ENCODE measurements around the gene PRKAA2. TPM values are rescaled to one million over a fixed set of nuclear protein-coding genes. Genes with fewer than 3 reads are reported as not detected.
"Not testable (repeated sequence)": the region's sequence is repeated elsewhere in the genome, so short reads cannot be mapped to it uniquely, and the experiment has no call there.

PRKAA2 gene
- total RNA-seq (2014; rRNA removed) (3.4 and 4.5 TPM in 2 replicates), Bru-seq, nascent RNA (percentile 77 among the genes with signal in this experiment), BruChase-seq, experiment 1, labeled RNA remaining after a 6-hour chase (percentile 69 among the genes with signal in this experiment), BruChase-seq, experiment 2, labeled RNA remaining after a 2-hour chase (percentile 82 among the genes with signal in this experiment)
- long read RNA-seq, full-length matches to known transcripts = 19 of 47 reads
- long read RNA-seq, partial matches to known transcripts = 5 of 47 reads
- long read RNA-seq, other reads (novel, unspliced or antisense) = 23 of 47 reads

GRCh38 chr1:56644919-56645676 is at the start of gene PRKAA2:
Gene PRKAA2 (plus strand): TSS chr1:56645314. CDS start chr1:56645388, 74 bp downstream.
- H3K36me3 ChIP-seq (ENCODE audit: low read depth, low read length) = no peaks in the 10 kb centered on the region
- ATAC-seq (peak; percentile 69), DNase-seq (peak; percentile 52)
- peak within 1 kb of the TSS; percentile 75 for H3K9ac ChIP-seq (ENCODE audit: low read length)
- intact Hi-C loops (cut with micrococcal nuclease) = loop anchor here (2.0 to 10.0 kb wide), 4 partner anchors 18 to 1430 kb away; partner anchors contain the start of gene USP24
- no peaks in the 10 kb centered on the region for H3K9me2 ChIP-seq (replicated peaks; ENCODE audit: low read length)
- H3K27ac ChIP-seq (ENCODE audit: low read length) = peak within 1 kb of the TSS; percentile 32
- H3K4me3 ChIP-seq (ENCODE audit: low read length) = peak within 1 kb of the TSS; percentile 82
- ChIA-PET CTCF (no interaction called here), POLR2A (ENCODE audit: unreplicated experiment) (no interaction called here)
- H3K4me1 ChIP-seq (ENCODE audit: insufficient read depth, low read length) = peaks cover 13% of the 10 kb centered on the region
- TF ChIP-seq EZH2 (IDR thresholded peaks at IDR 0.05; ENCODE audit: low read length, unreplicated experiment) = no peak
- no peak for TF ChIP-seq CTCF (conservative IDR thresholded peaks at IDR 0.05; ENCODE audit: low read depth, low read length)
- TF ChIP-seq EZH2phosphoT487 (IDR thresholded peaks at IDR 0.05; ENCODE audit: borderline replicate concordance, low read length) = no peak
- H3K79me2 ChIP-seq (ENCODE audit: low read length) = peaks cover 40% of the 10 kb centered on the region
- no peaks in the 10 kb centered on the region for H3K27me3 ChIP-seq (ENCODE audit: low read length)
- no peaks in the 10 kb centered on the region for H4K20me1 ChIP-seq (ENCODE audit: low read length)
- H3F3A ChIP-seq (ENCODE audit: low read length, unreplicated experiment) = no peaks in the 10 kb centered on the region
- H3K9me3 ChIP-seq (ENCODE audit: low read length) = no peaks in the 10 kb centered on the region
- H3K4me2 ChIP-seq (ENCODE audit: low read length) = peak within 1 kb of the TSS; percentile 86
- peak within 1 kb of the TSS; percentile 99 for H2AFZ ChIP-seq (ENCODE audit: low read length)
- no TSS peak for BruUV-seq (replicated peaks)

- intact Hi-C loops (cut with micrococcal nuclease); H3K9ac ChIP-seq (ENCODE audit: low read length); POLR2A ChIA-PET (ENCODE audit: unreplicated experiment); BruUV-seq (replicated peaks); H3K4me2 ChIP-seq (ENCODE audit: low read length); H3K27me3 ChIP-seq (ENCODE audit: low read length); H4K20me1 ChIP-seq (ENCODE audit: low read length); H3K79me2 ChIP-seq (ENCODE audit: low read length); H2AFZ ChIP-seq (ENCODE audit: low read length); H3K27ac ChIP-seq (ENCODE audit: low read length); ATAC-seq; H3K36me3 ChIP-seq (ENCODE audit: low read depth, low read length); H3K4me1 ChIP-seq (ENCODE audit: insufficient read depth, low read length); H3K4me3 ChIP-seq (ENCODE audit: low read length); H3K9me2 ChIP-seq (replicated peaks; ENCODE audit: low read length); H3F3A ChIP-seq (ENCODE audit: low read length, unreplicated experiment); DNase-seq; H3K9me3 ChIP-seq (ENCODE audit: low read length); CTCF ChIA-PET: not testable (repeated sequence)
Measured at GRCh38 chr1:56595397-56596191, 49.5 kb upstream of the PRKAA2 start.

GRCh38 chr1:56610097-56610496 is 35.0 kb upstream of the PRKAA2 start:
- H3K27me3 ChIP-seq (ENCODE audit: low read length); ATAC-seq; H3K9ac ChIP-seq (ENCODE audit: low read length); H3K9me2 ChIP-seq (replicated peaks; ENCODE audit: low read length); H2AFZ ChIP-seq (ENCODE audit: low read length); H3K4me2 ChIP-seq (ENCODE audit: low read length); H3K79me2 ChIP-seq (ENCODE audit: low read length); H3K9me3 ChIP-seq (ENCODE audit: low read length); POLR2A ChIA-PET (ENCODE audit: unreplicated experiment); BruUV-seq (replicated peaks); H3K4me1 ChIP-seq (ENCODE audit: insufficient read depth, low read length); H4K20me1 ChIP-seq (ENCODE audit: low read length); H3K36me3 ChIP-seq (ENCODE audit: low read depth, low read length); DNase-seq; H3F3A ChIP-seq (ENCODE audit: low read length, unreplicated experiment); H3K27ac ChIP-seq (ENCODE audit: low read length); CTCF ChIA-PET; intact Hi-C loops (cut with micrococcal nuclease); H3K4me3 ChIP-seq (ENCODE audit: low read length): not testable (repeated sequence)

GRCh38 chr1:56610770-56611169 is 34.3 kb upstream of the PRKAA2 start:
- H3K9me3 ChIP-seq (ENCODE audit: low read length); H3F3A ChIP-seq (ENCODE audit: low read length, unreplicated experiment); intact Hi-C loops (cut with micrococcal nuclease); H3K36me3 ChIP-seq (ENCODE audit: low read depth, low read length); DNase-seq; H3K27me3 ChIP-seq (ENCODE audit: low read length); H3K4me3 ChIP-seq (ENCODE audit: low read length); H4K20me1 ChIP-seq (ENCODE audit: low read length); H3K4me1 ChIP-seq (ENCODE audit: insufficient read depth, low read length); H3K79me2 ChIP-seq (ENCODE audit: low read length); H3K9me2 ChIP-seq (replicated peaks; ENCODE audit: low read length); H3K27ac ChIP-seq (ENCODE audit: low read length); H3K9ac ChIP-seq (ENCODE audit: low read length); CTCF ChIA-PET; BruUV-seq (replicated peaks); H3K4me2 ChIP-seq (ENCODE audit: low read length); ATAC-seq; POLR2A ChIA-PET (ENCODE audit: unreplicated experiment); H2AFZ ChIP-seq (ENCODE audit: low read length): not testable (repeated sequence)
